ENCODE results near the gene GDI1. TPM values are rescaled to one million over a fixed set of nuclear protein-coding genes. Genes with fewer than 3 reads are reported as not detected.
A peak's percentile ranks its signal among the peaks of the same experiment; 100 is the strongest.

The GDI1 gene
- polyA plus RNA-seq, 2 of the 4 experiments (the other 2 are of a cell fraction): 124 to 128 TPM

DNA sequence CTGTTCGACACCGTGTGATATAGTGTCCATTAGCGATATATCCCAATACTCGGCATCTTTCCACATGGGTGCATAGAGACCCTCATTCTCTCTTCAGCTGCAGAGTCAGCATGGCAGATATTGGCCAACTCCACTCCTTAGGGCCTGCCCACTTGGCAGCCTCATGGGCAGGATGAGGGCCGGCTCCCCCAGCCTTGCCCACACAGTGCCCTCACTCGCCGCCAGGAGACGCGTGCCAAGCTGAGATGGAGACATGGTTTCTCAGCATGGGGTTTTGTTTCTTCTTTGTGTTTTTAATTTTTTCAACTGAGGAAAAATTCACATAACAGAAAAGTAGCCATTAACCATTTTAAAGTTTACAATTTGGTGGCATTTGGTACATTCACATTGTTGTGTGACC, 15.9 kb downstream of the GDI1 start:
- DNase-seq (ENCODE audit: low read depth in 1 of 2, low spot score in 1 of 2) (no peak), FAIRE-seq (no peak), ATAC-seq (no peak)
- Histone ChIP-seq H3K9me3 (no peaks in the 10 kb centered on the region), H3K4me3 (no peak overlapping the region), H3K4me1 (no peaks in the 10 kb centered on the region), H3K4me2 (no peak overlapping the region), H3K27ac (no peak overlapping the region)
- WGBS (ENCODE audit: missing lambda C conversion rate): 90% methylated on average over 9 of the region's 9 CpGs
- TF ChIP-seq HEYL (CRISPR knock-in tag; IDR thresholded peaks at IDR 0.05) (no peak), EP300 (IDR thresholded peaks at IDR 0.05) (no peak), EHF (CRISPR knock-in tag; IDR thresholded peaks at IDR 0.05) (no peak), RAD21 (conservative IDR thresholded peaks at IDR 0.05 in 1 of 2, IDR thresholded peaks at IDR 0.05 in 1 of 2) (no peak), KDM5A (IDR thresholded peaks at IDR 0.05) (no peak), EHMT2 (IDR thresholded peaks at IDR 0.05; ENCODE audit: low read depth) (no peak), PHF8 (IDR thresholded peaks at IDR 0.05; ENCODE audit: borderline replicate concordance, low read depth) (no peak), ZSCAN20 (CRISPR knock-in tag; IDR thresholded peaks at IDR 0.05) (no peak), RARB (CRISPR knock-in tag; IDR thresholded peaks at IDR 0.05) (no peak), FOXS1 (CRISPR knock-in tag; IDR thresholded peaks at IDR 0.05) (no peak), GATA3 (IDR thresholded peaks at IDR 0.05; ENCODE audit: borderline replicate concordance) (no peak), CHD2 (IDR thresholded peaks at IDR 0.05; ENCODE audit: low read length, partially characterized antibody) (no peak), ZC3H11A (IDR thresholded peaks at IDR 0.05) (no peak), SREBF2 (IDR thresholded peaks at IDR 0.05) (no peak), TFCP2L1 (CRISPR knock-in tag; IDR thresholded peaks at IDR 0.05) (no peak), NFE2L2 (conservative IDR thresholded peaks at IDR 0.05; ENCODE audit: low read length) (no peak), RNF2 (IDR thresholded peaks at IDR 0.05; ENCODE audit: borderline replicate concordance, low read depth) (no peak)
- POLR2A ChIA-PET: interaction anchor here (0.6 kb wide), 1 partner anchor 41 kb away, joined by 3 read pairs; no protein-coding TSS in a partner anchor
- CTCF ChIA-PET: no interaction called here

DNA sequence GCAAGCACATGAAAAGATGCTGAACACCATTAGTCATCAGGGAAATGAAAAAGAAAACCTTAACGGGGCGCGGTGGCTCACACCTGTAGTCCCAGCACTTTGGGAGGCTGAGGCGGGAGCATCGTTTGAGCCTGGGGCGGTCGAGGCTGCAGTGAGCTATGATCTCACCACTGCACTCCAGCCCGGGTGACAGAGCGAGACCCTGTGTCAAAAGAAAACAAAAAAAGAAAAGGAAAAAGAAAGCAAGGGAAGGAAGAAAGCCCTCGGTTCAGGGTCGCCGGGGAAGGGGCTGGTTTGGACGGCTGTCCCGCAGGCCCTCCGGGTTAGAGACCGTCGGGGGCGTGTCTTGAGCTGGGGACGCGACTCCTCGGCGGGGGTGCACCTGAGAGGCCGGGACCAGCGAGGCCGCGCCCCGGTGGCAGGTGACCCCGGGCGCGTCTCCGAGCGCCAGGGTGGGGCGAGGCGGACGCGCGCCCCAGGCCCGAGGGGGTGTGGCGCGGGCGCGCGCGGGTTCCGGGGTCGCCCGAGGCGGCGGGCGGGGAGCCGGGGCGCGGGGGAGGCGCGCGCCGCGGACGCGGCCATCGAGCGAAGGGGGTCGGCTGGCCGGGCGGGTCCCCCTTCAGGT, 20.6 kb downstream of the GDI1 start:
- H3K9me3 ChIP-seq: no peaks in the 10 kb centered on the region
- DNase-seq (ENCODE audit: low read depth in 1 of 2, low spot score in 1 of 2) (no peak), ATAC-seq (peak; percentile 5 to 23; a peak in 1 of 6 replicates), FAIRE-seq (no peak)
- CTCF ChIA-PET: no interaction called here
- H3K4me2 ChIP-seq: peak overlapping the region; percentile 98
- H3K27ac ChIP-seq: peak overlapping the region; percentile 74 to 97
- WGBS (ENCODE audit: missing lambda C conversion rate): 18% methylated on average over 23 of the region's 65 CpGs
- POLR2A ChIA-PET: interaction anchor here (1.4 to 1.5 kb wide), 2 partner anchors 33 to 60 kb away, joined by 3 to 5 read pairs; partner anchors contain the start of genes RPL10 and SLC10A3
- H3K4me1 ChIP-seq: peaks cover 11% of the 10 kb centered on the region
- TF ChIP-seq RAD21 (conservative IDR thresholded peaks at IDR 0.05 in 1 of 2, IDR thresholded peaks at IDR 0.05 in 1 of 2) (no peak), KDM5A (IDR thresholded peaks at IDR 0.05) (no peak), ZNF302 (CRISPR knock-in tag; IDR thresholded peaks at IDR 0.05) (no peak), CBX2 (IDR thresholded peaks at IDR 0.05; ENCODE audit: borderline replicate concordance, low read depth) (no peak), HOXB13 (CRISPR knock-in tag; IDR thresholded peaks at IDR 0.05; ENCODE audit: low read depth) (no peak), RNF2 (IDR thresholded peaks at IDR 0.05; ENCODE audit: borderline replicate concordance, low read depth) (no peak), TFCP2L1 (CRISPR knock-in tag; IDR thresholded peaks at IDR 0.05) (no peak), SREBF2 (IDR thresholded peaks at IDR 0.05) (no peak), GATA3 (IDR thresholded peaks at IDR 0.05; ENCODE audit: borderline replicate concordance) (no peak), HOXA7 (CRISPR knock-in tag; IDR thresholded peaks at IDR 0.05) (no peak), HOXB5 (CRISPR knock-in tag; IDR thresholded peaks at IDR 0.05) (no peak), JUNB (IDR thresholded peaks at IDR 0.05) (no peak), POLR2A (IDR thresholded peaks at IDR 0.05; ENCODE audit: low read length) (no peak)
- TF ChIP-seq, protein P1, sequence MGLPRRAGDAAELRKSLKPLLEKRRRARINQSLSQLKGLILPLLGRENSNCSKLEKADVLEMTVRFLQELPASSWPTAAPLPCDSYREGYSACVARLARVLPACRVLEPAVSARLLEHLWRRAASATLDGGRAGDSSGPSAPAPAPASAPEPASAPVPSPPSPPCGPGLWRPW (IDR thresholded peaks at IDR 0.05): no peak
- TF ChIP-seq, protein P2, sequence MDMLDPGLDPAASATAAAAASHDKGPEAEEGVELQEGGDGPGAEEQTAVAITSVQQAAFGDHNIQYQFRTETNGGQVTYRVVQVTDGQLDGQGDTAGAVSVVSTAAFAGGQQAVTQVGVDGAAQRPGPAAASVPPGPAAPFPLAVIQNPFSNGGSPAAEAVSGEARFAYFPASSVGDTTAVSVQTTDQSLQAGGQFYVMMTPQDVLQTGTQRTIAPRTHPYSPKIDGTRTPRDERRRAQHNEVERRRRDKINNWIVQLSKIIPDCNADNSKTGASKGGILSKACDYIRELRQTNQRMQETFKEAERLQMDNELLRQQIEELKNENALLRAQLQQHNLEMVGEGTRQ (IDR thresholded peaks at IDR 0.05): no peak
- TF ChIP-seq, protein P3, sequence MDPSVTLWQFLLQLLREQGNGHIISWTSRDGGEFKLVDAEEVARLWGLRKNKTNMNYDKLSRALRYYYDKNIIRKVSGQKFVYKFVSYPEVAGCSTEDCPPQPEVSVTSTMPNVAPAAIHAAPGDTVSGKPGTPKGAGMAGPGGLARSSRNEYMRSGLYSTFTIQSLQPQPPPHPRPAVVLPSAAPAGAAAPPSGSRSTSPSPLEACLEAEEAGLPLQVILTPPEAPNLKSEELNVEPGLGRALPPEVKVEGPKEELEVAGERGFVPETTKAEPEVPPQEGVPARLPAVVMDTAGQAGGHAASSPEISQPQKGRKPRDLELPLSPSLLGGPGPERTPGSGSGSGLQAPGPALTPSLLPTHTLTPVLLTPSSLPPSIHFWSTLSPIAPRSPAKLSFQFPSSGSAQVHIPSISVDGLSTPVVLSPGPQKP (IDR thresholded peaks at IDR 0.05; ENCODE audit: low read depth, low read length): no peak
- H3K4me3 ChIP-seq: peak overlapping the region; percentile 59
